Thyroid gland (tissue), 4 donors: ENCODE results near the gene NOP14.

Experiments
- POLR2A ChIP-seq, 2 donors: fragments of 450-650 bp; IDR thresholded peaks; one replicate each; pipeline ENCODE4 v1.6.1; 2017; ENCODE audit warnings: antibody characterized with exemption in 2 of 2, mild to moderate bottlenecking in 2 of 2, moderate library complexity in 1 of 2
- TF ChIP-seq, protein P1 (sequence below), 6 experiments: fragments of 200-600 bp in 3 of 6; fragments of 450-650 bp in 3 of 6; sonication (generic) in 3 of 6; IDR thresholded peaks; one replicate each; pipeline ENCODE4 v1.5.1; 2016 to 2019; ENCODE audit warnings: antibody characterized with exemption in 6 of 6, mild to moderate bottlenecking in 2 of 6, inconsistent platforms in 1 of 6, moderate library complexity in 1 of 6

DNA sequence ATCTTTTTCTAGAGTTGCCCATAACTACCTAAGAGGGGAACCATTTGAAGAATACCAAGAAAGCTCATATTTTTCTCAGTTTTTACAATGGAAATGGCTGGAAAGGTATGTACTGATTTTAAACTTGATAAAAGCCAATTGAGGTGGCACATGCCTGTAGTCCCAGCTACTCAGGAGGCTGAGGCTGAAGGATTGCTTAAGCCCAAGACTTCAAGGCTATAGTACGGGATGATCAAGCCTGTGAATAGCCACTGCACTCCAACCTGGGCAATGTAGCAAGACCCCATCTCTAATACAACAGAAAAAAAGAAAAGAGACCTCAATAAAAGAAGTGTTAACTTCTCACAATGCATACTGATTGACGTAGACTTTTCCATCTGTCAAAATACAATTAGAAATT, 44.5 kb upstream of the NOP14 start:
- TF ChIP-seq, protein P1, sequence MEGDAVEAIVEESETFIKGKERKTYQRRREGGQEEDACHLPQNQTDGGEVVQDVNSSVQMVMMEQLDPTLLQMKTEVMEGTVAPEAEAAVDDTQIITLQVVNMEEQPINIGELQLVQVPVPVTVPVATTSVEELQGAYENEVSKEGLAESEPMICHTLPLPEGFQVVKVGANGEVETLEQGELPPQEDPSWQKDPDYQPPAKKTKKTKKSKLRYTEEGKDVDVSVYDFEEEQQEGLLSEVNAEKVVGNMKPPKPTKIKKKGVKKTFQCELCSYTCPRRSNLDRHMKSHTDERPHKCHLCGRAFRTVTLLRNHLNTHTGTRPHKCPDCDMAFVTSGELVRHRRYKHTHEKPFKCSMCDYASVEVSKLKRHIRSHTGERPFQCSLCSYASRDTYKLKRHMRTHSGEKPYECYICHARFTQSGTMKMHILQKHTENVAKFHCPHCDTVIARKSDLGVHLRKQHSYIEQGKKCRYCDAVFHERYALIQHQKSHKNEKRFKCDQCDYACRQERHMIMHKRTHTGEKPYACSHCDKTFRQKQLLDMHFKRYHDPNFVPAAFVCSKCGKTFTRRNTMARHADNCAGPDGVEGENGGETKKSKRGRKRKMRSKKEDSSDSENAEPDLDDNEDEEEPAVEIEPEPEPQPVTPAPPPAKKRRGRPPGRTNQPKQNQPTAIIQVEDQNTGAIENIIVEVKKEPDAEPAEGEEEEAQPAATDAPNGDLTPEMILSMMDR (IDR thresholded peaks at IDR 0.05): no peak
- no peak for TF ChIP-seq POLR2A (IDR thresholded peaks at IDR 0.05)
